ENCODE measurements around the gene UIMC1.

DNA sequence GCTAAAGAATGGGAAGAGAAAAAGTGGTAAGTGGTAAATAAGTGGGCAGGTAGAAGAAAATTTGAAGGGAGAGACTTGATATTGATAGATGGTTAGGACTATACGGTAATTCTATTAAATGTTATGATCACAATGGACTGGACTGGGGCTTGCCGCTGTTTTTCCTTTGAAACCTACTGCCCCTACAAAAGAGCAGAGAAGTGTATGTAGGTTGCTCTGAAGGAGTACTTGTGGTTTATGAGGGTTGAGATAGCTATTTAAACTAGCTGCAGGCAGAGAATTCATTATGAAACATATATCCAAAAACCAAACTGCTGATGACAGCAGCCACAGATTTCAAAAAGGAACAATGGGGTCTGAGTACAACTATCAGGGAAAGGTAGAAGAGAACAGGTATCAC, 90.7 kb downstream of the UIMC1 start:
- TF ChIP-seq, protein P1, sequence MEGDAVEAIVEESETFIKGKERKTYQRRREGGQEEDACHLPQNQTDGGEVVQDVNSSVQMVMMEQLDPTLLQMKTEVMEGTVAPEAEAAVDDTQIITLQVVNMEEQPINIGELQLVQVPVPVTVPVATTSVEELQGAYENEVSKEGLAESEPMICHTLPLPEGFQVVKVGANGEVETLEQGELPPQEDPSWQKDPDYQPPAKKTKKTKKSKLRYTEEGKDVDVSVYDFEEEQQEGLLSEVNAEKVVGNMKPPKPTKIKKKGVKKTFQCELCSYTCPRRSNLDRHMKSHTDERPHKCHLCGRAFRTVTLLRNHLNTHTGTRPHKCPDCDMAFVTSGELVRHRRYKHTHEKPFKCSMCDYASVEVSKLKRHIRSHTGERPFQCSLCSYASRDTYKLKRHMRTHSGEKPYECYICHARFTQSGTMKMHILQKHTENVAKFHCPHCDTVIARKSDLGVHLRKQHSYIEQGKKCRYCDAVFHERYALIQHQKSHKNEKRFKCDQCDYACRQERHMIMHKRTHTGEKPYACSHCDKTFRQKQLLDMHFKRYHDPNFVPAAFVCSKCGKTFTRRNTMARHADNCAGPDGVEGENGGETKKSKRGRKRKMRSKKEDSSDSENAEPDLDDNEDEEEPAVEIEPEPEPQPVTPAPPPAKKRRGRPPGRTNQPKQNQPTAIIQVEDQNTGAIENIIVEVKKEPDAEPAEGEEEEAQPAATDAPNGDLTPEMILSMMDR (IDR thresholded peaks at IDR 0.05): no peak
- no peak for TF ChIP-seq POLR2A (IDR thresholded peaks at IDR 0.05)

All from thyroid gland (tissue), 4 donors.